Ishikawa (cell line): Measurements from ENCODE around the gene FHIT.

Experiments
- CREB1 ChIP-seq: IDR thresholded peaks from 2 replicates; pipeline ENCODE4 v1.6.1; 2012; ENCODE audit warnings: low read depth
- TAF1 ChIP-seq: IDR thresholded peaks from 2 replicates; pipeline ENCODE4 v1.6.1; 2012; ENCODE audit warnings: low read depth, mild to moderate bottlenecking

GRCh38 chr3:60746043-60746638 lies 505.1 kb downstream of the FHIT start:
- TF ChIP-seq TAF1 (no peak), CREB1 (no peak)
